HG03108 (cell line): ENCODE measurements around the gene SGMS1.
A peak's percentile ranks its signal among the peaks of the same experiment; 100 is the strongest.
"Not testable (repeated sequence)": the region's sequence is repeated elsewhere in the genome, so short reads cannot be mapped to it uniquely, and the experiment has no call there.

Experiments
- ATAC-seq: cut with Tn5 transposase; IDR thresholded peaks from one replicate; pipeline ENCODE4 v1.9.1; 2021; ENCODE audit warnings: moderate library complexity; ENCODE audit not compliant: unreplicated experiment

Gene SGMS1

GRCh38 chr10:50512743-50513416 is 110.9 kb downstream of the SGMS1 start:
- ATAC-seq = peak; percentile 38

- peak; percentile 36 for ATAC-seq
These were observed 111.6 kb downstream of the SGMS1 start for GRCh38 chr10:50512214-50512595.

DNA sequence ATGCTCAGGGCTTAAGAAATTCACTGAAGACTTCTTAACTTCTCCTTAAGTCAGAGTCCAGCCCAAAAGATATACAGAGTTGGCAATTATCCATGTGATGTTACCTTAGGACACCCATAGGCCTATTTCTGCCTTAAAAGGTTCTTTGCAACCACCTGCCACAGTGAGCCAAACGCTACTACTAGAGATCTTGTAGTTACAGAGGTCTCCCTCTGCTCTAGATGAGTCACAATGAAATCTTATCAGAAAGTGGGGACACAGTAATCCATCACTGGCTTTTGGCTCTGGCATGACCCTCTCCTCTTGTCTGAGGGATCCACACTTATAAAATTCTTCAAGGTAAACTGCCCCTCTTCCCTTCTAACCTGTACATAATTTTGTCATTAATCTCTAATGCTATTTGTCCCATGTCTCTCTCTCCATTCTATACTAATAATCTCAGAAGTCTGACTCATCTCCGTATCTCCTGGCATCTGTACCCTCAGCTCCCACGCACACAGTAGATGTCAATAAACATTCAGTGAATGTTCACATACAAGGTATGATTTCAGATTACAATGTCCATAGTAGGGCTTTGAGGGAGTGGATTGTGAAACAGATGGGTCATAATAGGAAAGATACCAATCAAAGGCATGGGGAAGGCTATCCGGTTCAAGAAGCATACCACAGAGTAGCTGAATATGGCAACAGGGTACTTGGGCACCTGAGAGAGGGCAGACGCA is 112.1 kb downstream of the SGMS1 start:
- ATAC-seq = peak; percentile 19

GRCh38 chr10:50510517-50511473 is 113.0 kb downstream of the SGMS1 start:
- no peak for ATAC-seq

- ATAC-seq = peak; percentile 62
These were observed 115.3 kb downstream of the SGMS1 start for GRCh38 chr10:50508315-50509051.

- ATAC-seq = no peak
These were observed 116.7 kb downstream of the SGMS1 start for GRCh38 chr10:50506861-50507573.

DNA sequence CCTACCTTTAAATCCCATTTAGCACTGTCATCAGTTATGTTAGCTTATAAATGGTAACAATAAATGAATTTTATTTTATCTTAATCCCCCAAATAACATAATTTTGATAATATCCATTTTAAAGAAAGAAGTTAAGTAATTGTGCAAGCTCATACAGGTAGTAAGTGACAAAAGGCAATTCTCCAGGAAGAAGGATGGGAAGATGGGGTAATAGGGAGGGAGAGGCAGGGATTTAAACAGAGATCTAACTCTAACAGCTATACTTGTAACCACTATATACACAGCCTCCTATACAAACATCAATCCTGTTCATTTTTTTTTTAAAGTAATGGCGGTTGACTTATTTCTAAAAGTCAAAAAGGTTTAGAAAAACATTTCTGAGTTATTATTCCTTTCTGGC is 119.4 kb downstream of the SGMS1 start:
- ATAC-seq = no peak

DNA sequence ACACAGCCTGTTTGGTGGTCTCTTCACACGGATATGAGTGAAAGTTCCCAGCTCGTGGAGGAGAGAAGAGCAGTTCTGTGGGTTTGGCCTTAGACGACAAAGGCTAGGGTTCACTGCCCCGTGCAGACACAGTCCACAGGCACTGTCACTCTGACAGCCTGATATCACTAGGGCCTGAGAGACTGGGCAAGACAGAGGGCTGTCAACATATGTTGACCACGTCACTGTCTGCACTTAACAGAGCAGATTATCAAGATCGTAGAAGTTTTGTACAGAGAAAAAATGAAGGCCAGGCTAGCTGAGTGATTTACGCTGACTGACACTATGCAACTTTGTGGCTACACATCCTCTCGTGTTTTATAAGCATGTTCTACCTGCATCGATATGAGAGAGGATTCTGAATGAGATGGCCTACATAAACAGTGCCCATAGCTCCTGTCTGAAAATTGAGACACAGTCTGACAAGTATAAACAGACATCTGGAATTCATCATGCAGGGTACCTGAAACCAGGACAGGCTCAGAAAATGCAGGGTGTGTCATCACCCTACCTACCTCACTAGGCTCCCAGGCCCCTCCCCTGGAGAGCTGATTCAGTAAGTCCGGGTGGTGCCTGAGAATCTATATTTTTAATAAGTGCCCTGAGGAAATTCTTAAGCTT is 120.0 kb downstream of the SGMS1 start:
- ATAC-seq = no peak

- not testable (repeated sequence) for ATAC-seq
These were observed 120.6 kb downstream of the SGMS1 start for GRCh38 chr10:50503156-50503555.

- ATAC-seq = peak; percentile 37
These were observed 121.8 kb downstream of the SGMS1 start for GRCh38 chr10:50501924-50502452.

DNA sequence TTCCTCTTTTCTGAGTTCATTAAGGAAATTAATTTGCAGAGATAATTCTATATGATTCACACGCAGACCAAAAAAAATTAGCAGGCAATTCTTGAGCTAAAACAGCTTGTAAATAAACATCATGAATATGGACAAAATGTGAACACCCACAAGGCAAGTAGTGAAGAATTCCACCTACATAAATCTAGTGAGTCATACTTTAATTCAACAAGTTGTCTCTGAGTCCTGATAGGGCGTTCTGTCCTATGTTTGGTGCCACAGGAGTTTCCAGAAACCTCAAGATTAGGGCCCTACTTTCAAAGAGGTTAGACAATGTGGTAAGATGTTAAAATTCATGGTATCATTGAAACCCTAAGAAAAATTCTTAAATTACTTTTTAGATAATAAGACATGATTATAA is 122.3 kb downstream of the SGMS1 start:
- no peak for ATAC-seq

DNA sequence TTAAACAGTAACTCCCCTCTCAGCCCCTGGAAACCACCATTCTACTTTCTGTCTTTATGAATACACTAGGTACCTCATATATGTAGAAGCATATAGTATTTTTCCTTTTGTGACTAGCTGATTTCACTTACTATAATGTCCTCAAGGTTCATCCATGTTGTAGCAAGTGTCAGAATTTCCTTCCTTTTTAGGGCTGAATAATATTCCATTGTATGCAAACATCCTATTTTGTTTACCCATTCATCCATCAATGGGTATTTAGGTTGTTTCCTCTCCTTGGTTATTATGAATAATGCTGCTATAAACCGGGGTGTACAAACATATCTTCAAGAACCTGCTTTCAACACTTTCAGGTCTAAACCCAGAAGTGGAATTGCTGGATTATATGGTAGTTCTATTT is 125.3 kb downstream of the SGMS1 start:
- no peak for ATAC-seq

GRCh38 chr10:50497758-50498157 is 126.0 kb downstream of the SGMS1 start:
- ATAC-seq = peak; percentile 93

DNA sequence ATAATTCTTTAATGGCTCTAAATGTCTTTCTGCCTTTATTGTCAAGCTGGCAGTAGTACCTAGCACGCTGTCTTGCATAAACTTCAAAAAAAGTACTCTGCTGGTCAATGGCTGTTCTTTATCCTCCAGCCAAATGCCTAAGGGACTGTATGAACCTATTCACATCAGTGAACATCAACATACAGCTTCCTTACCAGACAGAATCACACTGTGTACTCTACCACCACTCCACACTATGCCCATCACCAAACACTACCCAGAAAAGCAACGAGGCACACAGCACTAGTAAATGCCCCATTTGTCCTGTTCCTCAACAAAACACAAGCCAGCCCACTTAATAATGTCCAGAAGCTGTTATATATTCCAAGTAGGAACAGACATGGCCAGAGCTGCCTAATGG is 127.5 kb downstream of the SGMS1 start:
- no peak for ATAC-seq

GRCh38 chr10:50490241-50490640 is 133.5 kb downstream of the SGMS1 start:
- ATAC-seq = no peak

- ATAC-seq = not testable (repeated sequence)
These were observed 139.2 kb downstream of the SGMS1 start for GRCh38 chr10:50484550-50484949.

GRCh38 chr10:50480054-50481007 is 143.4 kb downstream of the SGMS1 start:
- no peak for ATAC-seq
